GM12878 (cell line): Measurements from ENCODE around the gene ZNF574. TPM values are rescaled to one million over a fixed set of nuclear protein-coding genes. Genes with fewer than 3 reads are reported as not detected.

Experiments
- ATAC-seq: fragments of 200-7000 bp; cut with Tn5 transposase; 3 replicates; pipeline ENCODE4 v1.9.1; 2020; ENCODE audit warnings: mild to moderate bottlenecking, moderate library complexity
- BruUV-seq: library from RNA; stranded (reverse); fragments of 400-500 nt; replicated peaks from 2 replicates; lab custom pipeline; 2021; lab: Mats Ljungman, UMichigan
- CTCF ChIA-PET: fragments of 300-600 bp; sonication (Branson Sonifier 250); formaldehyde crosslinking; extraction: SDS; loops from one replicate; lab custom pipeline; 2021; ENCODE audit warnings: inconsistent platforms; lab: Yijun Ruan, JAX
- POLR2A ChIA-PET: fragments of 350-600 bp; formaldehyde crosslinking; extraction: SDS; loops from one replicate; lab custom pipeline; 2021; ENCODE audit warnings: inconsistent platforms; lab: Charles Lee
- RAD21 ChIA-PET: fragments of 300-600 bp; sonication (Branson Sonifier 250); formaldehyde crosslinking; loops from one replicate; lab custom pipeline; 2023; ENCODE audit warnings: antibody characterized with exemption; ENCODE audit not compliant: unreplicated experiment; lab: Charles Lee
- SMC1A ChIA-PET: fragments of 300-600 bp; sonication (Branson Sonifier 250); formaldehyde crosslinking; loops from one replicate; lab custom pipeline; 2023; ENCODE audit not compliant: unreplicated experiment, uncharacterized antibody; lab: Charles Lee
- DNase-seq: peaks from one replicate; pipeline ENCODE4 v3.0.0-alpha.2; 2011; ENCODE audit warnings: low read depth, low spot score
- FAIRE-seq: peaks from 3 replicates; lab custom pipeline; 2011; peaks lifted over from hg19 to GRCh38; lab: Jason Lieb, UNC
- H2AFZ ChIP-seq: 2 replicates; pipeline ENCODE4 v1.6.0; 2011; ENCODE audit warnings: low read depth, low read length, control low read depth; ENCODE audit not compliant: control insufficient read depth
- H3K27ac ChIP-seq: 2 replicates; pipeline ENCODE4 v1.5.1; 2011; ENCODE audit warnings: control low read depth; ENCODE audit not compliant: control insufficient read depth, insufficient read depth
- H3K27me3 ChIP-seq, 2 experiments: replicated peaks in 1 of 2; 2 replicates each; pipeline versions ENCODE4 v1.6.0 to v1.6.1; 2011; ENCODE audit warnings: low read length in 1 of 2; ENCODE audit not compliant: control insufficient read depth in 2 of 2, insufficient read depth in 2 of 2
- H3K36me3 ChIP-seq, 2 experiments: 2 replicates each; pipeline ENCODE4 v1.5.1; 2011; ENCODE audit warnings: low read length in 1 of 2; ENCODE audit not compliant: control insufficient read depth in 2 of 2, insufficient read depth in 2 of 2
- H3K4me1 ChIP-seq: 2 replicates; pipeline ENCODE4 v1.6.1; 2011; ENCODE audit warnings: mild to moderate bottlenecking, low read length, moderate library complexity, mixed read lengths; ENCODE audit not compliant: control insufficient read depth, insufficient read depth
- H3K4me2 ChIP-seq: 2 replicates; pipeline ENCODE4 v1.6.0; 2011; ENCODE audit warnings: control low read depth; ENCODE audit not compliant: control insufficient read depth, insufficient read depth
- H3K4me3 ChIP-seq: fragments of 200-600 bp; sonication (generic); 2 replicates; pipeline ENCODE4 v1.5.1; 2016
- H3K79me2 ChIP-seq: 2 replicates; pipeline ENCODE4 v1.6.0; 2011; ENCODE audit warnings: low read length; ENCODE audit not compliant: control insufficient read depth, insufficient read depth
- H3K9ac ChIP-seq: 2 replicates; pipeline ENCODE4 v1.8.0; 2011; ENCODE audit warnings: low read length, control low read depth, mixed read lengths; ENCODE audit not compliant: control insufficient read depth, insufficient read depth
- H3K9me3 ChIP-seq: replicated peaks from 3 replicates; pipeline ENCODE4 v1.5.1; 2011; ENCODE audit warnings: mild to moderate bottlenecking, low read length; ENCODE audit not compliant: control insufficient read depth, insufficient read depth
- H4K20me1 ChIP-seq: 2 replicates; pipeline ENCODE4 v1.6.0; 2011; ENCODE audit not compliant: control insufficient read depth, insufficient read depth
- ASH2L ChIP-seq: fragments of 300-600, 200-600 bp; sonication (generic); IDR thresholded peaks from 2 replicates; pipeline ENCODE4 v1.6.1; 2017; ENCODE audit warnings: low read depth, mild to moderate bottlenecking, borderline replicate concordance
- CREB1 ChIP-seq: IDR thresholded peaks from 2 replicates; pipeline ENCODE4 v1.6.1; 2012; ENCODE audit warnings: low read depth, mild to moderate bottlenecking, inconsistent platforms
- IKZF2 ChIP-seq, 2 experiments: fragments of 450-650 bp; IDR thresholded peaks; 2 replicates each; pipeline ENCODE4 v1.6.1; 2017; ENCODE audit warnings: mild to moderate bottlenecking in 2 of 2, moderate library complexity in 2 of 2
- IRF4 ChIP-seq: IDR thresholded peaks from 2 replicates; pipeline ENCODE4 v1.6.1; 2011; ENCODE audit warnings: low read depth, low read length
- LARP7 ChIP-seq: fragments of 450-650 bp; IDR thresholded peaks from 2 replicates; pipeline ENCODE4 v1.6.1; 2017; ENCODE audit warnings: mild to moderate bottlenecking
- MYB ChIP-seq: fragments of 150-350 bp; IDR thresholded peaks from 2 replicates; pipeline ENCODE4 v1.6.1; 2014; ENCODE audit warnings: mild to moderate bottlenecking, low read depth, low read length, borderline replicate concordance
- PML ChIP-seq: IDR thresholded peaks from 2 replicates; pipeline ENCODE4 v1.6.1; 2012; ENCODE audit warnings: low read length, inconsistent platforms
- POLR2A ChIP-seq: IDR thresholded peaks from 2 replicates; pipeline ENCODE4 v1.6.1; 2011; ENCODE audit warnings: low read depth, mild to moderate bottlenecking, low read length
- ZNF207 ChIP-seq: fragments of 450-650 bp; IDR thresholded peaks from 2 replicates; pipeline ENCODE4 v1.6.1; 2014; ENCODE audit warnings: antibody characterized with exemption, mild to moderate bottlenecking, borderline replicate concordance
- ZNF384 ChIP-seq: IDR thresholded peaks from 2 replicates; pipeline ENCODE4 v1.6.1; 2012; ENCODE audit warnings: low read depth, mild to moderate bottlenecking, low read length, improper control_type of control experiment, borderline replicate concordance
- ZNF622 ChIP-seq: fragments of 450-650 bp; IDR thresholded peaks from 2 replicates; pipeline ENCODE4 v1.6.1; 2017; ENCODE audit warnings: mild to moderate bottlenecking, inconsistent platforms
- ZSCAN29 ChIP-seq: fragments of 450-650 bp; IDR thresholded peaks from 2 replicates; pipeline ENCODE4 v1.6.1; 2017; ENCODE audit warnings: mild to moderate bottlenecking, moderate library complexity
- ZZZ3 ChIP-seq: IDR thresholded peaks from 2 replicates; pipeline ENCODE4 v1.6.1; 2011; ENCODE audit warnings: low read depth; ENCODE audit not compliant: control insufficient read depth, insufficient read length
- WGBS: methylation state at CpG from one replicate; pipeline ENCODE4 v1.1.6; 2016; ENCODE audit warnings: low lambda C conversion rate; ENCODE audit not compliant: insufficient replicate concordance, insufficient coverage; ENCODE audit errors: missing lambda C conversion rate; 5-methylcytosine and 5-hydroxymethylcytosine counted together
- in situ Hi-C: fragments of 300-500 bp; cut with MboI; formaldehyde crosslinking; loops from 9 replicates; pipeline ENCODE4 v1.14.3; 2018; ENCODE audit warnings: mixed read lengths
- intact Hi-C: fragments of 100-400 bp; cut with micrococcal nuclease; formaldehyde crosslinking; loops from one replicate; pipeline ENCODE4 v1.14.2; 2022; ENCODE audit not compliant: unreplicated experiment
- polyA plus RNA-seq, 11 experiments: library from polyadenylated mRNA; depleted of rRNA in 4 of 11; unstranded in 6 of 11; stranded (reverse) in 5 of 11; fragments of >200 nt; fragmentation: Nextera tagmentation in 4 of 11; fragmentation: Illumina TruSeq in 1 of 11; extraction: Ambion mirVana in 4 of 11; extraction: Trizol in 1 of 11; gene quantifications; 1 replicate in 1 of 11; 2 replicates in 10 of 11; pipeline versions ENCODE4 v1.2.1 to v1.2.3, GENCODE V29; 2011 to 2016; ENCODE audit warnings: inconsistent platforms in 2 of 11, missing spikeins in 2 of 11, low read depth in 1 of 11
- total RNA-seq, 4 experiments: library from RNA; depleted of rRNA in 3 of 4; stranded (reverse); fragments of >200 nt in 3 of 4; fragmentation: Illumina TruSeq in 1 of 4; extraction: Trizol in 1 of 4; gene quantifications; 2 replicates each; pipeline versions ENCODE4 v1.2.1 to v1.2.3, GENCODE V29; 2013 to 2021
- TF ChIP-seq, protein P1 (sequence below): fragments of 450-650 bp; IDR thresholded peaks from 2 replicates; pipeline ENCODE4 v1.6.1; 2017; ENCODE audit warnings: antibody characterized with exemption, mild to moderate bottlenecking, moderate library complexity
- TF ChIP-seq, protein P2 (sequence below): fragments of 450-650 bp; formaldehyde crosslinking; IDR thresholded peaks from 2 replicates; pipeline ENCODE4 v1.4.0; 2020; ENCODE audit warnings: mild to moderate bottlenecking, moderate library complexity
- TF ChIP-seq, protein P3 (sequence below): IDR thresholded peaks from 2 replicates; pipeline ENCODE4 v1.6.1; 2011; ENCODE audit warnings: borderline replicate concordance, low read depth, mild to moderate bottlenecking, moderate library complexity, low read length; ENCODE audit not compliant: insufficient read depth, poor library complexity, severe bottlenecking

The ZNF574 gene
- total and polyA plus RNA-seq, 10 of the 15 experiments (the other 5 are each of a cell fraction or from before 2014, with no cell fraction given) = 0.32 to 25.6 (median 11.4) TPM

DNA sequence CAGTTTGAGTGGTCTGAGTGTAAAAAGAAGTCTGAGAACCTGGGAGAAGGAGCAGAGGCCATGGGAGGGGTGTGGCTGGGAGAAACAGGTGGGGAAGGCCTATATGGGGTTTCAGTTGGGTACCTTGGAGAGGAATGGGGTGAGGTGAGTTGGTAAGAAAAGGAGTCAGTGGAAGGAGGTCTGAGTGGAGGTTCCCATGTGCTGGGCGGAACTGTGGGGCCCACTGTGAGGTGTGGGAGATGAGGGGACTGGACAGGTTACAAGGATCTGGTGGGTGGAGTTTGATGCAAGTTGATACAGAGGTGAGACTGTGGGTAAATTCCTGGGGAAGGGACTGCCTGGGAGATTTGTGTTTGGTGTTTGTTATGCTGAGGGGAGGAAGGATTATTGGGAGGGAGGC, 2.1 kb downstream of the ZNF574 start:
- intact Hi-C loops (no loop called here), in situ Hi-C loops (no loop called here)
- Histone ChIP-seq H3K27ac (no peak overlapping the region), H3K36me3 (peaks cover 18 to 30% of the 10 kb centered on the region in 2 experiments; a peak in 3 of 4 replicates), H3K4me3 (no peak overlapping the region), H3K27me3 (no peaks in the 10 kb centered on the region), H3K9me3 (no peaks in the 10 kb centered on the region), H3K4me2 (peak overlapping the region; percentile 86), H4K20me1 (peaks cover 5% of the 10 kb centered on the region; the same call in 1 of the 2 replicates), H3K79me2 (peaks cover 32% of the 10 kb centered on the region), H2AFZ (no peak overlapping the region), H3K9ac (no peak overlapping the region; the same call in 1 of the 2 replicates), H3K4me1 (peaks cover 16% of the 10 kb centered on the region)
- FAIRE-seq (no peak), ATAC-seq (no peak), DNase-seq (no peak)
- TF ChIP-seq ZNF207 (no peak), CREB1 (no peak), ZZZ3 (no peak), IRF4 (no peak), LARP7 (no peak), ZSCAN29 (no peak), ASH2L (no peak), MYB (no peak), ZNF384 (no peak), PML (no peak), ZNF622 (no peak), POLR2A (no peak), IKZF2 (IDR thresholded peaks at IDR 0.05) (no peak)
- TF ChIP-seq, protein P1, sequence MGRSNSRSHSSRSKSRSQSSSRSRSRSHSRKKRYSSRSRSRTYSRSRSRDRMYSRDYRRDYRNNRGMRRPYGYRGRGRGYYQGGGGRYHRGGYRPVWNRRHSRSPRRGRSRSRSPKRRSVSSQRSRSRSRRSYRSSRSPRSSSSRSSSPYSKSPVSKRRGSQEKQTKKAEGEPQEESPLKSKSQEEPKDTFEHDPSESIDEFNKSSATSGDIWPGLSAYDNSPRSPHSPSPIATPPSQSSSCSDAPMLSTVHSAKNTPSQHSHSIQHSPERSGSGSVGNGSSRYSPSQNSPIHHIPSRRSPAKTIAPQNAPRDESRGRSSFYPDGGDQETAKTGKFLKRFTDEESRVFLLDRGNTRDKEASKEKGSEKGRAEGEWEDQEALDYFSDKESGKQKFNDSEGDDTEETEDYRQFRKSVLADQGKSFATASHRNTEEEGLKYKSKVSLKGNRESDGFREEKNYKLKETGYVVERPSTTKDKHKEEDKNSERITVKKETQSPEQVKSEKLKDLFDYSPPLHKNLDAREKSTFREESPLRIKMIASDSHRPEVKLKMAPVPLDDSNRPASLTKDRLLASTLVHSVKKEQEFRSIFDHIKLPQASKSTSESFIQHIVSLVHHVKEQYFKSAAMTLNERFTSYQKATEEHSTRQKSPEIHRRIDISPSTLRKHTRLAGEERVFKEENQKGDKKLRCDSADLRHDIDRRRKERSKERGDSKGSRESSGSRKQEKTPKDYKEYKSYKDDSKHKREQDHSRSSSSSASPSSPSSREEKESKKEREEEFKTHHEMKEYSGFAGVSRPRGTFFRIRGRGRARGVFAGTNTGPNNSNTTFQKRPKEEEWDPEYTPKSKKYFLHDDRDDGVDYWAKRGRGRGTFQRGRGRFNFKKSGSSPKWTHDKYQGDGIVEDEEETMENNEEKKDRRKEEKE = no peak
- TF ChIP-seq, protein P2, sequence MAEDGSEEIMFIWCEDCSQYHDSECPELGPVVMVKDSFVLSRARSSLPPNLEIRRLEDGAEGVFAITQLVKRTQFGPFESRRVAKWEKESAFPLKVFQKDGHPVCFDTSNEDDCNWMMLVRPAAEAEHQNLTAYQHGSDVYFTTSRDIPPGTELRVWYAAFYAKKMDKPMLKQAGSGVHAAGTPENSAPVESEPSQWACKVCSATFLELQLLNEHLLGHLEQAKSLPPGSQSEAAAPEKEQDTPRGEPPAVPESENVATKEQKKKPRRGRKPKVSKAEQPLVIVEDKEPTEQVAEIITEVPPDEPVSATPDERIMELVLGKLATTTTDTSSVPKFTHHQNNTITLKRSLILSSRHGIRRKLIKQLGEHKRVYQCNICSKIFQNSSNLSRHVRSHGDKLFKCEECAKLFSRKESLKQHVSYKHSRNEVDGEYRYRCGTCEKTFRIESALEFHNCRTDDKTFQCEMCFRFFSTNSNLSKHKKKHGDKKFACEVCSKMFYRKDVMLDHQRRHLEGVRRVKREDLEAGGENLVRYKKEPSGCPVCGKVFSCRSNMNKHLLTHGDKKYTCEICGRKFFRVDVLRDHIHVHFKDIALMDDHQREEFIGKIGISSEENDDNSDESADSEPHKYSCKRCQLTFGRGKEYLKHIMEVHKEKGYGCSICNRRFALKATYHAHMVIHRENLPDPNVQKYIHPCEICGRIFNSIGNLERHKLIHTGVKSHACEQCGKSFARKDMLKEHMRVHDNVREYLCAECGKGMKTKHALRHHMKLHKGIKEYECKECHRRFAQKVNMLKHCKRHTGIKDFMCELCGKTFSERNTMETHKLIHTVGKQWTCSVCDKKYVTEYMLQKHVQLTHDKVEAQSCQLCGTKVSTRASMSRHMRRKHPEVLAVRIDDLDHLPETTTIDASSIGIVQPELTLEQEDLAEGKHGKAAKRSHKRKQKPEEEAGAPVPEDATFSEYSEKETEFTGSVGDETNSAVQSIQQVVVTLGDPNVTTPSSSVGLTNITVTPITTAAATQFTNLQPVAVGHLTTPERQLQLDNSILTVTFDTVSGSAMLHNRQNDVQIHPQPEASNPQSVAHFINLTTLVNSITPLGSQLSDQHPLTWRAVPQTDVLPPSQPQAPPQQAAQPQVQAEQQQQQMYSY (CRISPR knock-in tag) = no peak
- TF ChIP-seq, protein P3, sequence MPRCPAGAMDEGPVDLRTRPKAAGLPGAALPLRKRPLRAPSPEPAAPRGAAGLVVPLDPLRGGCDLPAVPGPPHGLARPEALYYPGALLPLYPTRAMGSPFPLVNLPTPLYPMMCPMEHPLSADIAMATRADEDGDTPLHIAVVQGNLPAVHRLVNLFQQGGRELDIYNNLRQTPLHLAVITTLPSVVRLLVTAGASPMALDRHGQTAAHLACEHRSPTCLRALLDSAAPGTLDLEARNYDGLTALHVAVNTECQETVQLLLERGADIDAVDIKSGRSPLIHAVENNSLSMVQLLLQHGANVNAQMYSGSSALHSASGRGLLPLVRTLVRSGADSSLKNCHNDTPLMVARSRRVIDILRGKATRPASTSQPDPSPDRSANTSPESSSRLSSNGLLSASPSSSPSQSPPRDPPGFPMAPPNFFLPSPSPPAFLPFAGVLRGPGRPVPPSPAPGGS = no peak
- no TSS peak for BruUV-seq
- RAD21 ChIA-PET = no interaction called here
- POLR2A ChIA-PET = no interaction called here
- SMC1A ChIA-PET = interaction anchor here (1.3 kb wide), 1 partner anchor 25 kb away, joined by 3 read pairs; no protein-coding TSS in a partner anchor
- CTCF ChIA-PET = interaction anchor here (0.6 kb wide), 1 partner anchor 74 kb away, joined by 3 read pairs; no protein-coding TSS in a partner anchor
- WGBS = 100% methylated on average over 1 of the region's 1 CpG
